A673 (cell line): ENCODE results near the gene ADAMTSL2. TPM values are rescaled to one million over a fixed set of nuclear protein-coding genes. Genes with fewer than 3 reads are reported as not detected.

ENCODE experiments used
- BruUV-seq: library from RNA; stranded (reverse); fragments of 400-500 nt; replicated peaks from 2 replicates; lab custom pipeline; 2021; lab: Mats Ljungman, UMichigan
- CTCF ChIA-PET: fragments of 300-600 bp; sonication (Branson Sonifier 250); formaldehyde crosslinking; loops from one replicate; lab custom pipeline; 2022; ENCODE audit warnings: antibody characterized with exemption; lab: Charles Lee
- POLR2A ChIA-PET: fragments of 300-600 bp; sonication (Branson Sonifier 250); formaldehyde crosslinking; loops from one replicate; lab custom pipeline; 2022; ENCODE audit warnings: antibody characterized with exemption; ENCODE audit not compliant: low non-redundant PET; lab: Charles Lee
- DNase-seq: peaks from one replicate; pipeline ENCODE4 v3.0.0-alpha.2; 2015; ENCODE audit warnings: low spot score
- H3K27ac ChIP-seq: fragments of 200-600 bp; sonication (generic); 2 replicates; pipeline ENCODE4 v1.5.1; 2016; ENCODE audit warnings: mixed run types, low read depth, mild to moderate bottlenecking, mixed read lengths, antibody characterized with exemption, low read length; ENCODE audit not compliant: poor library complexity, severe bottlenecking
- H3K27me3 ChIP-seq: fragments of 200-600 bp; sonication (generic); replicated peaks from 2 replicates; pipeline ENCODE4 v1.6.1; 2017; ENCODE audit warnings: mixed run types, low read depth, mild to moderate bottlenecking, mixed read lengths, antibody characterized with exemption, low read length; ENCODE audit not compliant: insufficient read depth, poor library complexity
- H3K36me3 ChIP-seq: fragments of 200-600 bp; sonication (generic); 2 replicates; pipeline ENCODE4 v1.6.1; 2016; ENCODE audit warnings: mixed run types, mild to moderate bottlenecking, mixed read lengths, antibody characterized with exemption, low read length; ENCODE audit not compliant: insufficient read depth, poor library complexity, severe bottlenecking
- H3K4me1 ChIP-seq: fragments of 200-600 bp; sonication (generic); 2 replicates; pipeline ENCODE4 v1.6.1; 2017; ENCODE audit warnings: mixed run types, mild to moderate bottlenecking, mixed read lengths, antibody characterized with exemption, low read length; ENCODE audit not compliant: insufficient read depth, poor library complexity, severe bottlenecking
- H3K4me3 ChIP-seq: fragments of 200-600 bp; sonication (generic); 2 replicates; pipeline ENCODE4 v1.5.1; 2016; ENCODE audit warnings: low read depth, mixed run types, mild to moderate bottlenecking, mixed read lengths, low read length; ENCODE audit not compliant: poor library complexity, severe bottlenecking
- H3K9me3 ChIP-seq: fragments of 200-600 bp; sonication (generic); 2 replicates; pipeline ENCODE4 v1.6.1; 2016; ENCODE audit warnings: mixed run types, low read depth, mild to moderate bottlenecking, mixed read lengths, antibody characterized with exemption, low read length; ENCODE audit not compliant: poor library complexity, severe bottlenecking
- EZH2 ChIP-seq: fragments of 200-600 bp; sonication (generic); IDR thresholded peaks from 2 replicates; pipeline ENCODE4 v1.6.1; 2017; ENCODE audit warnings: borderline replicate concordance, low read depth, mild to moderate bottlenecking, mixed read lengths, antibody characterized with exemption, low read length; ENCODE audit not compliant: poor library complexity, severe bottlenecking
- intact Hi-C: fragments of 100-400 bp; cut with micrococcal nuclease; formaldehyde crosslinking; loops from one replicate; pipeline ENCODE4 v1.10.0; 2022; ENCODE audit not compliant: unreplicated experiment
- total RNA-seq: library from RNA; stranded (reverse); gene quantifications from 2 replicates; pipeline ENCODE4 v1.2.3, GENCODE V29; 2021
- TF ChIP-seq, protein P1 (sequence below): fragments of 300-800, 200-600 bp; sonication (generic); conservative IDR thresholded peaks from 2 replicates; pipeline ENCODE4 v1.5.1; 2017; ENCODE audit warnings: low read depth, mild to moderate bottlenecking, antibody characterized with exemption, low read length, moderate library complexity, mixed read lengths

ADAMTSL2 gene
- total RNA-seq, 1 experiment from 2014 or later: 0.06 TPM

DNA sequence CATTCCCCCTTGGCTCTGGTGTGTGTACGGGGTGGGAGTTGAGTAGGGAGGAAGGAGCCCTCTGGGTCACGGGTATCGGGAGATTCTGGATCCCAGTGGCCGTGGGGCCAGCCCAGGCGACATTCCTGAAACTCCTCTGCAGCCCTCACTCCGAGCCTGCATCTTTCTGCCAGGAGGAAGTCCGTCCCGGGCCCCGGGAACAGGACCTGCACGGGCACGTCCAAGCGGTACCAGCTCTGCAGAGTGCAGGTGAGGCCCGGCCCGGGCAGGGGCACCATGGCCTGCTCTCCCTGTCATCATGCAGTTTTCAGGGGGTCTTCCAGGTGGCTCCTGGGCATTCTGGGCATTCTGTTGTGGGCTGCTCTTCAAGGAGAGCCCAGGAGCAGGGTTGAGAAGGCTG, 3.7 kb downstream of the ADAMTSL2 start:
- intact Hi-C loops: no loop called here
- TF ChIP-seq, protein P1, sequence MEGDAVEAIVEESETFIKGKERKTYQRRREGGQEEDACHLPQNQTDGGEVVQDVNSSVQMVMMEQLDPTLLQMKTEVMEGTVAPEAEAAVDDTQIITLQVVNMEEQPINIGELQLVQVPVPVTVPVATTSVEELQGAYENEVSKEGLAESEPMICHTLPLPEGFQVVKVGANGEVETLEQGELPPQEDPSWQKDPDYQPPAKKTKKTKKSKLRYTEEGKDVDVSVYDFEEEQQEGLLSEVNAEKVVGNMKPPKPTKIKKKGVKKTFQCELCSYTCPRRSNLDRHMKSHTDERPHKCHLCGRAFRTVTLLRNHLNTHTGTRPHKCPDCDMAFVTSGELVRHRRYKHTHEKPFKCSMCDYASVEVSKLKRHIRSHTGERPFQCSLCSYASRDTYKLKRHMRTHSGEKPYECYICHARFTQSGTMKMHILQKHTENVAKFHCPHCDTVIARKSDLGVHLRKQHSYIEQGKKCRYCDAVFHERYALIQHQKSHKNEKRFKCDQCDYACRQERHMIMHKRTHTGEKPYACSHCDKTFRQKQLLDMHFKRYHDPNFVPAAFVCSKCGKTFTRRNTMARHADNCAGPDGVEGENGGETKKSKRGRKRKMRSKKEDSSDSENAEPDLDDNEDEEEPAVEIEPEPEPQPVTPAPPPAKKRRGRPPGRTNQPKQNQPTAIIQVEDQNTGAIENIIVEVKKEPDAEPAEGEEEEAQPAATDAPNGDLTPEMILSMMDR: no peak
- H3K27ac ChIP-seq: no peak overlapping the region
- ChIA-PET POLR2A (no interaction called here), CTCF (no interaction called here)
- H3K27me3 ChIP-seq: no peaks in the 10 kb centered on the region
- no TSS peak for BruUV-seq
- H3K9me3 ChIP-seq: no peaks in the 10 kb centered on the region
- peaks cover 5% of the 10 kb centered on the region for H3K4me1 ChIP-seq
- H3K4me3 ChIP-seq: no peak overlapping the region
- no peak for DNase-seq
- H3K36me3 ChIP-seq: no peaks in the 10 kb centered on the region

DNA sequence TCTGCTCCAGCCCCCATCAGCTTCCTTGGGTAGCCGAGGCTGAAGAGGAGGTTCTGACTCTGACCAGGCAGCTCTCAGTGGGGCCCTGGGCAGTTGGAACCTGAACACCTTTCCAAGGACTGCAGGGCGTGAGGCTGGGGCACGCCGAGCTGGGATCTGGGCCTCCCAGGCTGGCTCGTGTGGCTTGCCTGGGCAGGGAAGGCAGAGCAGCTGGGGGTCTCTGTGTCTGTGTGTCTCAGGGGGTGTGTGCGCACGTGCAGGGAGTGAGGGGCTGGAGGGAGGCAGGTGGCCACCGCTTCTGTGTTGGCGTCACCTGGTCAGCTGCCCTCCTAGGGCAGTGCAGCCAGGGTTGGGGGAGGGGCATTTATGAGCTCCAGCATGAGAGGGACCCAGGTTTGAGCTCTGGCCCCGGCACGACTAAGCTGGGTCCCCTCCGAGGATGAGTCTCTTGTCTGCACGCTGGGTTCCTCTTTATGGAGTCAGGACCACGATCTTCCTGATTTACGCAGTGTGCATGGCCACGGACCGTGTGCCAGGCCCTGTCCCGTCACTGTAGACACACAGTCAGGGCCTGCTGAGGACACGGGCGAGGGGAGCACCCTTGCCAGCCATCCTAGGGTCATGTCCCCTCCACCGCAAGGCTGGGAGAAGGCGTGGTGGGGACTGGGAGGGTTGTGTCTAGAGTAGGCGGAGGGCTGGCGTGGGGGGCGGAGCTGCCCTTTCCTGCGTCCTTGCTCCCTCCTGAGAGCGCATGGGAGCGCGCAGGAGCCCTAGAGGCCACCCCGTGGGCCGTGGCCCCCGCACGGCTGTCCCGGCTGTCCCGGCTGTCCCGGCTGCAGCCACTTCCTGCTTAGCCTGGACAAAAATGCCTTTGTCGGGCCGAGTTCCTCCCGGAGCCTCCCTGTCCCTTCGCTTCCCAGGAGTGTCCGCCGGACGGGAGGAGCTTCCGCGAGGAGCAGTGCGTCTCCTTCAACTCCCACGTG, 4.6 kb downstream of the ADAMTSL2 start:
- ChIA-PET POLR2A (no interaction called here), CTCF (no interaction called here)
- DNase-seq: no peak
- Histone ChIP-seq H3K36me3 (no peaks in the 10 kb centered on the region), H3K4me3 (no peak overlapping the region), H3K27me3 (no peaks in the 10 kb centered on the region), H3K9me3 (no peaks in the 10 kb centered on the region), H3K27ac (no peak overlapping the region), H3K4me1 (peaks cover 1% of the 10 kb centered on the region)
- intact Hi-C loops: no loop called here
- BruUV-seq: no TSS peak
- TF ChIP-seq, protein P1: no peak
- no peak for TF ChIP-seq EZH2

DNA sequence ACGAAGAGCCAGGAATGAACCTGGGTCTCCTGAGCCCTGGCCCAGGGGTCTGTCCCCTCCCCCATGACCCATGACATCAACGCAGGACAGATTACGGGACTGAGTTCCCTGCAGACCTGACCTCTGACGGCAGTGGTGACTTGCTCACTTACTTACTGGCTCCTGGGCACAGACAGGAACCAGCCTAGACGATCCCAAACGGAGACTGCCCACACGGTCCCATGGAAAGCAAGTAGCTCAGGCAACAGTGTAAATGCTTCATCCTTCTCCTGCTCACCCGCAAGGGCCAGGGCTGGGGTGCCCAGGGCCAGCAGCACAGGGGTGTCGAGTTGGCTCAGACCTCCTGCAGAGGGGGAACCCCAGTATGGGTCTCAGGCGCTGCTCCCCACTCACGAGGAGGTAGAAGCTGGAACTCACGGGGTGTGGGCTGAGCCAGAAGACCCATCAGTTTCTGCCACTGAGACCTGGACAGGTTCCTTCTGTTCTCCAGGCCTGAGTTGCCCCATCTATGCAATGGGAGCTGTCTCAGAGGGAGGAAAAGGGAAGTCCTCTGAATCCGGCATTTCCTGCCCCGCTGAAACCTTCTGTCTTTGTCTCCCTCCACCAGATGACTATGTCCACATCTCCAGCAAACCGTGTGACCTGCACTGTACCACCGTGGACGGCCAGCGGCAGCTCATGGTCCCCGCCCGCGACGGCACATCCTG, 5.6 kb downstream of the ADAMTSL2 start:
- TF ChIP-seq, protein P1: no peak
- no peak for TF ChIP-seq EZH2
- Histone ChIP-seq H3K27ac (no peak overlapping the region), H3K4me3 (no peak overlapping the region), H3K4me1 (no peaks in the 10 kb centered on the region), H3K9me3 (no peaks in the 10 kb centered on the region), H3K27me3 (no peaks in the 10 kb centered on the region), H3K36me3 (no peaks in the 10 kb centered on the region)
- CTCF ChIA-PET: no interaction called here
- intact Hi-C loops: no loop called here
- BruUV-seq: no TSS peak
- POLR2A ChIA-PET: no interaction called here
- no peak for DNase-seq
